Heart right ventricle (tissue), 16 donors: ENCODE results near the gene PROK2. TPM values are rescaled to one million over a fixed set of nuclear protein-coding genes. Genes with fewer than 3 reads are reported as not detected.

Source experiments
- ATAC-seq, 8 donors: fragments of 200-7000 bp; cut with Tn5 transposase; one replicate each; pipeline ENCODE4 v1.9.1; 2020; ENCODE audit warnings: mild to moderate bottlenecking in 8 of 8, moderate library complexity in 8 of 8, moderate number of reproducible peaks in 1 of 8
- DNase-seq, 2 donors: peaks; one replicate each; pipeline ENCODE4 v3.0.0-alpha.2; 2020
- H3K27ac ChIP-seq, 10 donors: fragments of 200-600 bp; sonication (generic) in 2 of 10; one replicate each; pipeline versions ENCODE4 v1.5.0 to v1.8.0; 2020 to 2022; ENCODE audit warnings: mild to moderate bottlenecking in 3 of 10
- H3K27me3 ChIP-seq, 7 donors: fragments of 200-600 bp; one replicate each; pipeline ENCODE4 v1.8.0; 2021 to 2022; ENCODE audit warnings: mild to moderate bottlenecking in 2 of 7
- H3K36me3 ChIP-seq, 9 donors: fragments of 200-600 bp; sonication (generic) in 1 of 9; one replicate each; pipeline versions ENCODE4 v1.5.0 to v1.8.0; 2020 to 2022; ENCODE audit warnings: mild to moderate bottlenecking in 2 of 9
- H3K4me1 ChIP-seq, 9 donors: fragments of 200-600 bp; sonication (generic) in 1 of 9; one replicate each; pipeline versions ENCODE4 v1.5.0 to v1.8.0; 2020 to 2022; ENCODE audit warnings: mild to moderate bottlenecking in 4 of 9
- H3K4me3 ChIP-seq, 10 donors: fragments of 200-600 bp; sonication (generic) in 2 of 10; one replicate each; pipeline versions ENCODE4 v1.5.0 to v1.8.0; 2020 to 2022; ENCODE audit warnings: mild to moderate bottlenecking in 7 of 10, moderate library complexity in 2 of 10
- H3K9me3 ChIP-seq, 11 donors: fragments of 200-600 bp in 10 of 11; sonication (generic) in 2 of 11; one replicate each; pipeline versions ENCODE4 v1.5.0 to v1.8.0; 2013 to 2022; ENCODE audit warnings: mild to moderate bottlenecking in 2 of 11, control low read depth in 1 of 11, moderate library complexity in 1 of 11
- WGBS, 2 donors: extraction: QIAGEN DNeasy Blood & Tissue Kit; methylation state at CpG; one replicate each; pipeline ENCODE4 v1.1.7; 2013; ENCODE audit warnings: inconsistent platforms in 1 of 2; 5-methylcytosine and 5-hydroxymethylcytosine counted together
- intact Hi-C, 10 donors: fragments of 100-400 bp; cut with DNase I; formaldehyde crosslinking; loops; one replicate each; pipeline versions ENCODE4 v1.11.1 to v1.14.2; 2022
- polyA plus RNA-seq, 2 donors: library from polyadenylated mRNA; stranded (reverse); fragments of 200-250 nt; gene quantifications; one replicate each; pipeline ENCODE4 v1.2.3, GENCODE V29; 2013
- total RNA-seq, 10 donors: library from RNA; stranded (reverse); fragmentation: NEBNext Ultra II Directional in 3 of 10; extraction: Animal tissue kit (Norgen Biotek cat#: 25700) in 3 of 10; gene quantifications; one replicate each; pipeline versions ENCODE4 v1.2.1 to v1.2.4, GENCODE V29; 2021 to 2023
- TF ChIP-seq, protein P1 (sequence below), 9 donors: fragments of 200-600 bp; sonication (generic) in 2 of 9; IDR thresholded peaks; one replicate each; pipeline versions ENCODE4 v1.5.0 to v1.8.0; 2021 to 2022; ENCODE audit warnings: antibody characterized with exemption in 9 of 9, mild to moderate bottlenecking in 5 of 9, moderate library complexity in 1 of 9
- donor health status: Arrhythmogenic right ventricular cardiomyopathy.
- donor health status: ischemic (EF 13 %, LVEDD 7.1; RV severe dilation, severe dysfunction).
- donor health status: healthy with polysubstance abuse.
- donor health status: DM: no; HTN: yes; CAD: no.
- donor health status: DM: no; HTN: no; CAD: no.
- donor health status: ischemic (EF 25% LVEDD 6.9; RV normal size, moderate dysfunction).
- donor health status: ischemic (EF 25% LVEDD 5.7; RV mildly dilated, moderate dysfunction).
- donor health status: healthy.
- donor health status: DM: yes; HTN: yes; CAD: no.
- donor health status: Ischemic cardiomyopathy.
- donor health status: ischemic (EF 35%, LVEDD 5.7; RV mildly dilated, moderate dysfunction).
- donor health status: nonischemic (EF 11% LVEDD 7.7; RV severe dilation, severe dysfunction).
- donor health status: DM: yes; HTN: yes; CAD: no.
- donor health status: PGD.
- donor health status: ischemic (EF 29% LVEDD 5.4; RV normal size, mild dysfunction).
- donor health status: nonischemic (EF 23%, LVEDD 6.1; RV moderate dilation, normal function).

PROK2 gene
- total and polyA plus RNA-seq, 12 donors: 0.09 to 0.67 (median 0.43) TPM; not detected in 4

DNA sequence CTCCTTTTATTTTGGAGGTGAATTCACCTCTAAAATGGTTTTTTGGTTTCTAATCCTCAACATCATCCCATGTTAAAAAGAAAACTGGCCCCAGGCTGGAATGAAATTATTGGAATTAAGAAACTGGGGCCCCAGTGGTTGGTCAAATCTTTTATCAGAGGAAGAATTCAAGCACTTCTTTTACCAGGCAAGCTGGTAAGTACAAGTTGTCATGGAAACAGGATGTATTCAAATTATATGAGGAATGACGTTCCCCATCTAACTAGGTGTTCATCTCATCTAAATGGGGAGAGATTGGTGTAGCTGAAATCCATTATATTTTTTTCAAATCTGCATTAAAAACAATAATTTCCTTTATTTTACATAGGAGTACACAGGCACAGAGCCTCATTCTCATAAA, 50.1 kb downstream of the PROK2 start:
- Histone ChIP-seq H3K4me1 (peaks cover 0 to 7% (median 0%) of the 10 kb centered on the region in 9 donors), H3K27ac (no peak overlapping the region), H3K27me3 (peaks cover 0 to 4% (median 0%) of the 10 kb centered on the region in 7 donors), H3K9me3 (peaks cover 0 to 8% (median 0%) of the 10 kb centered on the region in 11 donors), H3K36me3 (no peaks in the 10 kb centered on the region), H3K4me3 (no peak overlapping the region)
- no peak for ATAC-seq
- TF ChIP-seq, protein P1, sequence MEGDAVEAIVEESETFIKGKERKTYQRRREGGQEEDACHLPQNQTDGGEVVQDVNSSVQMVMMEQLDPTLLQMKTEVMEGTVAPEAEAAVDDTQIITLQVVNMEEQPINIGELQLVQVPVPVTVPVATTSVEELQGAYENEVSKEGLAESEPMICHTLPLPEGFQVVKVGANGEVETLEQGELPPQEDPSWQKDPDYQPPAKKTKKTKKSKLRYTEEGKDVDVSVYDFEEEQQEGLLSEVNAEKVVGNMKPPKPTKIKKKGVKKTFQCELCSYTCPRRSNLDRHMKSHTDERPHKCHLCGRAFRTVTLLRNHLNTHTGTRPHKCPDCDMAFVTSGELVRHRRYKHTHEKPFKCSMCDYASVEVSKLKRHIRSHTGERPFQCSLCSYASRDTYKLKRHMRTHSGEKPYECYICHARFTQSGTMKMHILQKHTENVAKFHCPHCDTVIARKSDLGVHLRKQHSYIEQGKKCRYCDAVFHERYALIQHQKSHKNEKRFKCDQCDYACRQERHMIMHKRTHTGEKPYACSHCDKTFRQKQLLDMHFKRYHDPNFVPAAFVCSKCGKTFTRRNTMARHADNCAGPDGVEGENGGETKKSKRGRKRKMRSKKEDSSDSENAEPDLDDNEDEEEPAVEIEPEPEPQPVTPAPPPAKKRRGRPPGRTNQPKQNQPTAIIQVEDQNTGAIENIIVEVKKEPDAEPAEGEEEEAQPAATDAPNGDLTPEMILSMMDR (IDR thresholded peaks at IDR 0.05): no peak
- no peak for DNase-seq
- intact Hi-C loops: loop anchor here in 5 of 10 donors (5.0 to 10.0 kb wide), 3 partner anchors 120 to 1090 kb away; no protein-coding TSS in a partner anchor
- 59 to 70% methylated on average over 1 of the region's 1 CpG for WGBS, 2 donors

DNA sequence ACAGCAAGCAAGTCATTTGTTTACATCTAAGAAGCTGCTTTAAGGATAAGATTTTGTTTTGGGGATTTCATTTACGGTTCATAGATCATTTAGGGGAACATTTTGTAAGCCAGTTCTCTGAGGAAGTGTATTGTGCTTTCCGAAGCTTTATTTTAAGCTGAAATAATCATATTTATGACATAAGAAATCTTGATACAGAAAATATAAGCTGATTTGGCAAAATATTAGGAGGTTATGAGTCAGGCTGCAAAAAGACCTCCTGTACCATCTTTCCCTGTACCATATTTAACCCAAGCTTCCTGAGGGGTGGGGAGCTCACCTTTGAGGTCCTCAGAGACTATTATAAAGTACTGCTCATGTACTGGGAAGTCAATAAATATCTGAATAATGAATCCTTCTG, 51.6 kb downstream of the PROK2 start:
- no peaks in the 10 kb centered on the region for H3K36me3 ChIP-seq
- H3K27me3 ChIP-seq: peaks cover 0 to 4% (median 0%) of the 10 kb centered on the region in 7 donors
- H3K9me3 ChIP-seq: peaks cover 0 to 8% (median 0%) of the 10 kb centered on the region in 11 donors
- TF ChIP-seq, protein P1 (IDR thresholded peaks at IDR 0.05): no peak
- 90 to 94% methylated on average over 2 of the region's 2 CpGs for WGBS, 2 donors
- H3K4me1 ChIP-seq: peaks cover 0 to 10% (median 0%) of the 10 kb centered on the region in 9 donors
- ATAC-seq (no peak), DNase-seq (no peak)
- intact Hi-C loops: loop anchor here in 5 of 10 donors (5.0 to 10.0 kb wide), 3 partner anchors 121 to 1091 kb away; no protein-coding TSS in a partner anchor
- H3K27ac ChIP-seq: no peak overlapping the region
- no peak overlapping the region for H3K4me3 ChIP-seq

DNA sequence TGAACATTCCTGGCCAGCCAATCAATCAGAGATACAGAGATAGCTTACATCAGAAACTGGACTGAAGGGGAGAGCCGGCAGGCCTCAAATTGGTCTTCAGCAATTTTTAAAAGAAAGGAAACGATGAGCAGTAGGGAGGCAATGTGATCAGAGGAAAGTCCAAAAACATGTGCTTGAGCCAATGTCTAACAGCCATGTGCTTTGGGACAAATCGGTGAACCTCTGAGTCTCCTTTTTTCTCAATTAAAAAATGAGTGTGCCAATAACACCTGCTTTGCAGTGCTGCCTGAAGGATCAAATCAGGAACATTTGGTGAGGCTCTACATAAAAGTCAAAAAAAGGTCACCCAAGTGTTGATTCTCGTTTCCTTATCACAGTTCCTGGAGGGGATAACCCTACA, 52.3 kb downstream of the PROK2 start:
- intact Hi-C loops: loop anchor here in 5 of 10 donors (5.0 to 10.0 kb wide), 3 partner anchors 122 to 1092 kb away; no protein-coding TSS in a partner anchor
- Histone ChIP-seq H3K27me3 (peaks cover 0 to 4% (median 0%) of the 10 kb centered on the region in 7 donors), H3K36me3 (no peaks in the 10 kb centered on the region), H3K4me1 (peaks cover 0 to 10% (median 0%) of the 10 kb centered on the region in 9 donors), H3K27ac (no peak overlapping the region), H3K4me3 (no peak overlapping the region), H3K9me3 (peaks cover 0 to 6% (median 0%) of the 10 kb centered on the region in 11 donors)
- ATAC-seq: no peak
- 84 to 85% methylated on average over 4 of the region's 4 CpGs for WGBS, 2 donors
- TF ChIP-seq, protein P1 (IDR thresholded peaks at IDR 0.05): no peak
- DNase-seq: no peak

DNA sequence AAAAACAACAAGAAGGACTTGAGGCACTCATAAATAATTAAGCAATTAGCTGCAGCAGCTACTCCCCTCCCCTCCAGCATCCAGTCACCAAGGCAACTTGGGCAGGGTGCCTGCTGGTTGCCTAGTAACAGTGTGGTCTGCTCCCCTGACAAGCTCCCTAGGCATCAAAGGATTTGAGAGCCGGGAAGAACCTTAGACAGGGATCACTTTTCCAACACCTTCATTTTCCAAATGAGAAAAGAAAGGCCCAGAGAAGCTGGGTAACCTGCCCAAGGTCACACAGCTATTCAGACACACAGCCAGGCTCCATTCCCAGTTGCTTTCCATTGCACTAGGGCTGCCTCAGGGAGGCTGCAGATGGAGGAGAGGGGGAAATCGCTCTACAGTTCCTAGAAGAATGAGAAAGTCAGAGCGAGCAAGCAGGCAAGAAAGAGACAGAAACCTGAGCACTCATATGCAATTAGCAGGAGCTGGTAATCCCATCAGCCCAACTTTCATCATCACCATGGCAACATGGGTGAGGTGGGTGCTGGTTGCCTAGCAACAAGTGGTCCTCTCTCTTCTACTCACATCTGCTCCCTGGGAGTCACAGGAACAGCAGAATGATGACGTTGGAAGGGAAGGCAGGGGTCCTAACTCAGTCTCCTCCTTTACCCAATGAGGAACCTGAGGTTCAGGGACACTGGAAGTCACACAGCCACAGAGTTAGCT, 56.2 kb downstream of the PROK2 start:
- TF ChIP-seq, protein P1 (IDR thresholded peaks at IDR 0.05): no peak
- ATAC-seq (no peak), DNase-seq (peak in 1 of 2 donors; percentile 11)
- Histone ChIP-seq H3K9me3 (no peaks in the 10 kb centered on the region), H3K4me3 (no peak overlapping the region), H3K36me3 (no peaks in the 10 kb centered on the region), H3K27me3 (no peaks in the 10 kb centered on the region), H3K4me1 (peaks cover 3 to 36% (median 14%) of the 10 kb centered on the region in 9 donors), H3K27ac (no peak overlapping the region)
- WGBS, 2 donors: 53 to 56% methylated on average over 4 of the region's 4 CpGs
- intact Hi-C loops: loop anchor here in 5 of 10 donors (5.0 to 10.0 kb wide), 4 partner anchors 129 to 1356 kb away; partner anchors contain the start of gene SHQ1 (in 2 of the 5)
